ENCODE results near the gene MEGF8.

Gene MEGF8

GRCh38 chr19:42316223-42317211 lies 8.9 kb upstream of the MEGF8 start:
- peaks cover 23% of the 10 kb centered on the region for H3K27me3 ChIP-seq (ENCODE audit: control insufficient read depth, insufficient read depth, low read length)
- H3K4me1 ChIP-seq (ENCODE audit: control insufficient read depth, insufficient read depth, low read length): no peaks in the 10 kb centered on the region
- no peaks in the 10 kb centered on the region for H3K9me3 ChIP-seq (ENCODE audit: control insufficient read depth, insufficient read depth, low read length)
- H3K9ac ChIP-seq (ENCODE audit: low read depth, low read length): no peak overlapping the region
- no peaks in the 10 kb centered on the region for H3K36me3 ChIP-seq (ENCODE audit: control insufficient read depth, insufficient read depth, low read length)
- no peak overlapping the region for H3K4me3 ChIP-seq (ENCODE audit: low read depth, low read length)

- Histone ChIP-seq H3K27me3 (ENCODE audit: control insufficient read depth, insufficient read depth, low read length) (peaks cover 25% of the 10 kb centered on the region), H3K4me1 (ENCODE audit: control insufficient read depth, insufficient read depth, low read length) (no peaks in the 10 kb centered on the region), H3K9ac (ENCODE audit: low read depth, low read length) (no peak overlapping the region), H3K36me3 (ENCODE audit: control insufficient read depth, insufficient read depth, low read length) (no peaks in the 10 kb centered on the region), H3K9me3 (ENCODE audit: control insufficient read depth, insufficient read depth, low read length) (no peaks in the 10 kb centered on the region), H3K4me3 (ENCODE audit: low read depth, low read length) (no peak overlapping the region)
Observed at GRCh38 chr19:42317535-42317934, 7.9 kb upstream of the MEGF8 start.

GRCh38 chr19:42322305-42322704 lies 3.1 kb upstream of the MEGF8 start:
- Histone ChIP-seq H3K9ac (ENCODE audit: low read depth, low read length) (no peak overlapping the region), H3K27me3 (ENCODE audit: control insufficient read depth, insufficient read depth, low read length) (peaks cover 15% of the 10 kb centered on the region), H3K9me3 (ENCODE audit: control insufficient read depth, insufficient read depth, low read length) (no peaks in the 10 kb centered on the region), H3K4me3 (ENCODE audit: low read depth, low read length) (no peak overlapping the region), H3K36me3 (ENCODE audit: control insufficient read depth, insufficient read depth, low read length) (no peaks in the 10 kb centered on the region), H3K4me1 (ENCODE audit: control insufficient read depth, insufficient read depth, low read length) (no peaks in the 10 kb centered on the region)

- H3K9ac ChIP-seq (ENCODE audit: low read depth, low read length): no peak overlapping the region
Observed at GRCh38 chr19:42323473-42323851, 2.0 kb upstream of the MEGF8 start.

GRCh38 chr19:42323852-42324654 lies 1.4 kb upstream of the MEGF8 start:
- Histone ChIP-seq H3K9ac (ENCODE audit: low read depth, low read length) (no peak overlapping the region), H3K27me3 (ENCODE audit: control insufficient read depth, insufficient read depth, low read length) (peaks cover 15% of the 10 kb centered on the region), H3K9me3 (ENCODE audit: control insufficient read depth, insufficient read depth, low read length) (no peaks in the 10 kb centered on the region), H3K36me3 (ENCODE audit: control insufficient read depth, insufficient read depth, low read length) (no peaks in the 10 kb centered on the region), H3K4me1 (ENCODE audit: control insufficient read depth, insufficient read depth, low read length) (no peaks in the 10 kb centered on the region), H3K4me3 (ENCODE audit: low read depth, low read length) (peak overlapping the region; percentile 47)

More at GRCh38 chr19:42323473-42323851, 2.0 kb upstream of the MEGF8 start:
- no peaks in the 10 kb centered on the region for H3K4me1 ChIP-seq (ENCODE audit: control insufficient read depth, insufficient read depth, low read length)
- H3K4me3 ChIP-seq (ENCODE audit: low read depth, low read length): peak overlapping the region; percentile 37
- H3K27me3 ChIP-seq (ENCODE audit: control insufficient read depth, insufficient read depth, low read length): peaks cover 15% of the 10 kb centered on the region
- H3K9me3 ChIP-seq (ENCODE audit: control insufficient read depth, insufficient read depth, low read length): no peaks in the 10 kb centered on the region
- H3K36me3 ChIP-seq (ENCODE audit: control insufficient read depth, insufficient read depth, low read length): no peaks in the 10 kb centered on the region

GRCh38 chr19:42324655-42325307 lies 654 bp upstream of the MEGF8 start:
- peaks cover 15% of the 10 kb centered on the region for H3K27me3 ChIP-seq (ENCODE audit: control insufficient read depth, insufficient read depth, low read length)
- H3K9me3 ChIP-seq (ENCODE audit: control insufficient read depth, insufficient read depth, low read length): no peaks in the 10 kb centered on the region
- no peak overlapping the region for H3K9ac ChIP-seq (ENCODE audit: low read depth, low read length)
- H3K4me1 ChIP-seq (ENCODE audit: control insufficient read depth, insufficient read depth, low read length): no peaks in the 10 kb centered on the region
- H3K36me3 ChIP-seq (ENCODE audit: control insufficient read depth, insufficient read depth, low read length): no peaks in the 10 kb centered on the region
- peak overlapping the region; percentile 47 for H3K4me3 ChIP-seq (ENCODE audit: low read depth, low read length)

- peak overlapping the region; percentile 84 for H3K4me3 ChIP-seq (ENCODE audit: low read depth, low read length)
- H3K4me1 ChIP-seq (ENCODE audit: control insufficient read depth, insufficient read depth, low read length): peaks cover 5% of the 10 kb centered on the region
- H3K9me3 ChIP-seq (ENCODE audit: control insufficient read depth, insufficient read depth, low read length): no peaks in the 10 kb centered on the region
- H3K27me3 ChIP-seq (ENCODE audit: control insufficient read depth, insufficient read depth, low read length): peaks cover 15% of the 10 kb centered on the region
- H3K9ac ChIP-seq (ENCODE audit: low read depth, low read length): peak overlapping the region; percentile 83
- H3K36me3 ChIP-seq (ENCODE audit: control insufficient read depth, insufficient read depth, low read length): no peaks in the 10 kb centered on the region
Observed at GRCh38 chr19:42325896-42326771, 699 bp downstream of the MEGF8 start.

- H3K4me1 ChIP-seq (ENCODE audit: control insufficient read depth, insufficient read depth, low read length): peaks cover 5% of the 10 kb centered on the region
- H3K9ac ChIP-seq (ENCODE audit: low read depth, low read length): no peak overlapping the region
- no peaks in the 10 kb centered on the region for H3K36me3 ChIP-seq (ENCODE audit: control insufficient read depth, insufficient read depth, low read length)
- H3K4me3 ChIP-seq (ENCODE audit: low read depth, low read length): no peak overlapping the region
- peaks cover 12% of the 10 kb centered on the region for H3K27me3 ChIP-seq (ENCODE audit: control insufficient read depth, insufficient read depth, low read length)
- no peaks in the 10 kb centered on the region for H3K9me3 ChIP-seq (ENCODE audit: control insufficient read depth, insufficient read depth, low read length)
Observed at GRCh38 chr19:42326969-42327368, 1.5 kb downstream of the MEGF8 start.

GRCh38 chr19:42327381-42327780 lies 1.9 kb downstream of the MEGF8 start:
- H3K9ac ChIP-seq (ENCODE audit: low read depth, low read length): no peak overlapping the region

GRCh38 chr19:42328106-42328505 lies 2.7 kb downstream of the MEGF8 start:
- H3K27me3 ChIP-seq (ENCODE audit: control insufficient read depth, insufficient read depth, low read length): peaks cover 3% of the 10 kb centered on the region

More at GRCh38 chr19:42327381-42327780, 1.9 kb downstream of the MEGF8 start:
- peaks cover 8% of the 10 kb centered on the region for H3K27me3 ChIP-seq (ENCODE audit: control insufficient read depth, insufficient read depth, low read length)
- H3K36me3 ChIP-seq (ENCODE audit: control insufficient read depth, insufficient read depth, low read length): no peaks in the 10 kb centered on the region
- H3K9me3 ChIP-seq (ENCODE audit: control insufficient read depth, insufficient read depth, low read length): no peaks in the 10 kb centered on the region
- no peak overlapping the region for H3K4me3 ChIP-seq (ENCODE audit: low read depth, low read length)
- H3K4me1 ChIP-seq (ENCODE audit: control insufficient read depth, insufficient read depth, low read length): peaks cover 5% of the 10 kb centered on the region

GRCh38 chr19:42328854-42329253 lies 3.4 kb downstream of the MEGF8 start:
- Histone ChIP-seq H3K4me1 (ENCODE audit: control insufficient read depth, insufficient read depth, low read length) (peaks cover 5% of the 10 kb centered on the region), H3K9ac (ENCODE audit: low read depth, low read length) (peak overlapping the region; percentile 3), H3K27me3 (ENCODE audit: control insufficient read depth, insufficient read depth, low read length) (no peaks in the 10 kb centered on the region), H3K9me3 (ENCODE audit: control insufficient read depth, insufficient read depth, low read length) (no peaks in the 10 kb centered on the region), H3K36me3 (ENCODE audit: control insufficient read depth, insufficient read depth, low read length) (no peaks in the 10 kb centered on the region), H3K4me3 (ENCODE audit: low read depth, low read length) (no peak overlapping the region)

More at GRCh38 chr19:42328106-42328505, 2.7 kb downstream of the MEGF8 start:
- no peak overlapping the region for H3K4me3 ChIP-seq (ENCODE audit: low read depth, low read length)
- H3K9ac ChIP-seq (ENCODE audit: low read depth, low read length): no peak overlapping the region
- H3K9me3 ChIP-seq (ENCODE audit: control insufficient read depth, insufficient read depth, low read length): no peaks in the 10 kb centered on the region
- peaks cover 5% of the 10 kb centered on the region for H3K4me1 ChIP-seq (ENCODE audit: control insufficient read depth, insufficient read depth, low read length)
- H3K36me3 ChIP-seq (ENCODE audit: control insufficient read depth, insufficient read depth, low read length): no peaks in the 10 kb centered on the region

Measured in iPS-15b (cell line).